ENCODE data around the gene ZNF487. TPM values are rescaled to one million over a fixed set of nuclear protein-coding genes. Genes with fewer than 3 reads are reported as not detected.

ZNF487 gene
- total and polyA plus RNA-seq, 10 of the 15 experiments (the other 5 are each of a cell fraction or from before 2014, with no cell fraction given): 0.74 to 2.1 (median 1.1) TPM

DNA sequence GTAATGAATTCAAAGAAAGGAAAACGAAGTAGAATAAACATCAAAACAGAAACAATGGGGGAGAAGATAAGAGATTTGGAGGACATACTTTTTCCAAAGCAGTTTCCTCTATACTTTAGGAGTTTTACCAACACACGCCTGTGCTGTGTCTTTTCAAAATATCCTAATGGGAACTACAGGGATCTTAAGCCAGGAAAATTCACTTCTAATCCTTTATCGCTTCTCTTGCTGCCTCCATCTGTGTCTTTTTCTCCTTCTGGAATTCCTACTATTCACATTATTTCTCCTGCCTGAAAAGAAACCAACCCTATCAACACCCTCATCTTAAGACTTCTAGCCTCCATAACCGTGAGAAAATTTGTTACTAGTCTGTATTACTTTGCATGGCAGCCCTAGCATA is 34.7 kb upstream of the ZNF487 start:
- intact Hi-C loops (cut with micrococcal nuclease; ENCODE audit: unreplicated experiment) (no loop called here), in situ Hi-C loops (cut with MboI) (loop anchor here (10.0 to 25.0 kb wide), 4 partner anchors 265 to 1563 kb away; partner anchors contain the start of genes CSGALNACT2 and ZNF33B)
- Histone ChIP-seq H3K36me3 (ENCODE audit: control insufficient read depth in 2 of 2, insufficient read depth in 2 of 2, low read length in 1 of 2) (peaks cover 0 to 13% of the 10 kb centered on the region in 2 experiments; a peak in 3 of 4 replicates), H3K27ac (ENCODE audit: control insufficient read depth, insufficient read depth) (no peak overlapping the region), H3K27me3 (replicated peaks in 1 of 2; ENCODE audit: control insufficient read depth in 2 of 2, insufficient read depth in 2 of 2, low read length in 1 of 2) (no peaks in the 10 kb centered on the region), H3K9ac (ENCODE audit: control insufficient read depth, insufficient read depth, low read length) (peak overlapping the region; percentile 10; the same call in 1 of the 2 replicates), H3K9me3 (replicated peaks; ENCODE audit: control insufficient read depth, insufficient read depth, low read length) (no peaks in the 10 kb centered on the region), H3K4me2 (ENCODE audit: control insufficient read depth, insufficient read depth) (peak overlapping the region; percentile 76), H4K20me1 (ENCODE audit: control insufficient read depth, insufficient read depth) (peaks cover 13% of the 10 kb centered on the region), H3K4me3 (peak overlapping the region; percentile 98), H3K4me1 (ENCODE audit: control insufficient read depth, insufficient read depth, low read length) (peaks cover 29% of the 10 kb centered on the region), H2AFZ (ENCODE audit: control insufficient read depth, low read depth, low read length) (no peak overlapping the region), H3K79me2 (ENCODE audit: control insufficient read depth, insufficient read depth, low read length) (peaks cover 100% of the 10 kb centered on the region)
- ChIA-PET SMC1A (ENCODE audit: uncharacterized antibody, unreplicated experiment) (interaction anchor here (1.8 kb wide), 1 partner anchor 51 kb away, joined by 10 read pairs; no protein-coding TSS in a partner anchor), CTCF (no interaction called here), POLR2A (no interaction called here), RAD21 (ENCODE audit: unreplicated experiment) (no interaction called here)
- FAIRE-seq: no peak
- BruUV-seq (replicated peaks): no TSS peak
- WGBS (ENCODE audit: insufficient coverage, insufficient replicate concordance, low lambda C conversion rate, missing lambda C conversion rate): 22% methylated on average over 4 of the region's 4 CpGs
- ATAC-seq: no peak
- no peak for DNase-seq (ENCODE audit: low read depth, low spot score)
- TF ChIP-seq, protein P1, sequence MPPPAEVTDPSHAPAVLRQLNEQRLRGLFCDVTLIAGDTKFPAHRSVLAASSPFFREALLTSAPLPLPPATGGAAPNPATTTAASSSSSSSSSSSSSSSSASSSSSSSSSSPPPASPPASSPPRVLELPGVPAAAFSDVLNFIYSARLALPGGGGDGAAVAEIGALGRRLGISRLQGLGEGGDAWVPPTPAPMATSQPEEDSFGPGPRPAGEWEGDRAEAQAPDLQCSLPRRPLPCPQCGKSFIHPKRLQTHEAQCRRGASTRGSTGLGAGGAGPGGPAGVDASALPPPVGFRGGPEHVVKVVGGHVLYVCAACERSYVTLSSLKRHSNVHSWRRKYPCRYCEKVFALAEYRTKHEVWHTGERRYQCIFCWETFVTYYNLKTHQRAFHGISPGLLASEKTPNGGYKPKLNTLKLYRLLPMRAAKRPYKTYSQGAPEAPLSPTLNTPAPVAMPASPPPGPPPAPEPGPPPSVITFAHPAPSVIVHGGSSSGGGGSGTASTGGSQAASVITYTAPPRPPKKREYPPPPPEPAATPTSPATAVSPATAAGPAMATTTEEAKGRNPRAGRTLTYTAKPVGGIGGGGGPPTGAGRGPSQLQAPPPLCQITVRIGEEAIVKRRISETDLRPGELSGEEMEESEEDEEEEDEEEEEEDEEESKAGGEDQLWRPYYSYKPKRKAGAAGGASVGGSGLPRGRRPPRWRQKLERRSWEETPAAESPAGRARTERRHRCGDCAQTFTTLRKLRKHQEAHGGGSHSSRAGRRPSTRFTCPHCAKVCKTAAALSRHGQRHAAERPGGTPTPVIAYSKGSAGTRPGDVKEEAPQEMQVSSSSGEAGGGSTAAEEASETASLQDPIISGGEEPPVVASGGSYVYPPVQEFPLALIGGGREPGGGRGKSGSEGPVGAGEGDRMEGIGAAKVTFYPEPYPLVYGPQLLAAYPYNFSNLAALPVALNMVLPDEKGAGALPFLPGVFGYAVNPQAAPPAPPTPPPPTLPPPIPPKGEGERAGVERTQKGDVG (CRISPR knock-in tag; IDR thresholded peaks at IDR 0.05): no peak
- TF ChIP-seq RUNX3 (IDR thresholded peaks at IDR 0.05; ENCODE audit: low read length) (no peak), ESRRA (IDR thresholded peaks at IDR 0.05; ENCODE audit: low read length) (no peak), ZNF384 (IDR thresholded peaks at IDR 0.05; ENCODE audit: borderline replicate concordance, low read depth, low read length) (no peak), ZNF274 (IDR thresholded peaks at IDR 0.05; ENCODE audit: insufficient read depth, insufficient read length) (no peak), TCF7 (IDR thresholded peaks at IDR 0.05; ENCODE audit: borderline replicate concordance) (no peak), BHLHE40 (IDR thresholded peaks at IDR 0.05; ENCODE audit: borderline replicate concordance in 1 of 2, low read depth in 2 of 2, low read length in 1 of 2) (no peak)
- TF ChIP-seq, protein P2, sequence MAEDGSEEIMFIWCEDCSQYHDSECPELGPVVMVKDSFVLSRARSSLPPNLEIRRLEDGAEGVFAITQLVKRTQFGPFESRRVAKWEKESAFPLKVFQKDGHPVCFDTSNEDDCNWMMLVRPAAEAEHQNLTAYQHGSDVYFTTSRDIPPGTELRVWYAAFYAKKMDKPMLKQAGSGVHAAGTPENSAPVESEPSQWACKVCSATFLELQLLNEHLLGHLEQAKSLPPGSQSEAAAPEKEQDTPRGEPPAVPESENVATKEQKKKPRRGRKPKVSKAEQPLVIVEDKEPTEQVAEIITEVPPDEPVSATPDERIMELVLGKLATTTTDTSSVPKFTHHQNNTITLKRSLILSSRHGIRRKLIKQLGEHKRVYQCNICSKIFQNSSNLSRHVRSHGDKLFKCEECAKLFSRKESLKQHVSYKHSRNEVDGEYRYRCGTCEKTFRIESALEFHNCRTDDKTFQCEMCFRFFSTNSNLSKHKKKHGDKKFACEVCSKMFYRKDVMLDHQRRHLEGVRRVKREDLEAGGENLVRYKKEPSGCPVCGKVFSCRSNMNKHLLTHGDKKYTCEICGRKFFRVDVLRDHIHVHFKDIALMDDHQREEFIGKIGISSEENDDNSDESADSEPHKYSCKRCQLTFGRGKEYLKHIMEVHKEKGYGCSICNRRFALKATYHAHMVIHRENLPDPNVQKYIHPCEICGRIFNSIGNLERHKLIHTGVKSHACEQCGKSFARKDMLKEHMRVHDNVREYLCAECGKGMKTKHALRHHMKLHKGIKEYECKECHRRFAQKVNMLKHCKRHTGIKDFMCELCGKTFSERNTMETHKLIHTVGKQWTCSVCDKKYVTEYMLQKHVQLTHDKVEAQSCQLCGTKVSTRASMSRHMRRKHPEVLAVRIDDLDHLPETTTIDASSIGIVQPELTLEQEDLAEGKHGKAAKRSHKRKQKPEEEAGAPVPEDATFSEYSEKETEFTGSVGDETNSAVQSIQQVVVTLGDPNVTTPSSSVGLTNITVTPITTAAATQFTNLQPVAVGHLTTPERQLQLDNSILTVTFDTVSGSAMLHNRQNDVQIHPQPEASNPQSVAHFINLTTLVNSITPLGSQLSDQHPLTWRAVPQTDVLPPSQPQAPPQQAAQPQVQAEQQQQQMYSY (CRISPR knock-in tag; IDR thresholded peaks at IDR 0.05): no peak
- TF ChIP-seq, protein P3, sequence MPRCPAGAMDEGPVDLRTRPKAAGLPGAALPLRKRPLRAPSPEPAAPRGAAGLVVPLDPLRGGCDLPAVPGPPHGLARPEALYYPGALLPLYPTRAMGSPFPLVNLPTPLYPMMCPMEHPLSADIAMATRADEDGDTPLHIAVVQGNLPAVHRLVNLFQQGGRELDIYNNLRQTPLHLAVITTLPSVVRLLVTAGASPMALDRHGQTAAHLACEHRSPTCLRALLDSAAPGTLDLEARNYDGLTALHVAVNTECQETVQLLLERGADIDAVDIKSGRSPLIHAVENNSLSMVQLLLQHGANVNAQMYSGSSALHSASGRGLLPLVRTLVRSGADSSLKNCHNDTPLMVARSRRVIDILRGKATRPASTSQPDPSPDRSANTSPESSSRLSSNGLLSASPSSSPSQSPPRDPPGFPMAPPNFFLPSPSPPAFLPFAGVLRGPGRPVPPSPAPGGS (IDR thresholded peaks at IDR 0.05; ENCODE audit: borderline replicate concordance, insufficient read depth, low read depth, low read length, poor library complexity, severe bottlenecking): no peak
- TF ChIP-seq, protein P4, sequence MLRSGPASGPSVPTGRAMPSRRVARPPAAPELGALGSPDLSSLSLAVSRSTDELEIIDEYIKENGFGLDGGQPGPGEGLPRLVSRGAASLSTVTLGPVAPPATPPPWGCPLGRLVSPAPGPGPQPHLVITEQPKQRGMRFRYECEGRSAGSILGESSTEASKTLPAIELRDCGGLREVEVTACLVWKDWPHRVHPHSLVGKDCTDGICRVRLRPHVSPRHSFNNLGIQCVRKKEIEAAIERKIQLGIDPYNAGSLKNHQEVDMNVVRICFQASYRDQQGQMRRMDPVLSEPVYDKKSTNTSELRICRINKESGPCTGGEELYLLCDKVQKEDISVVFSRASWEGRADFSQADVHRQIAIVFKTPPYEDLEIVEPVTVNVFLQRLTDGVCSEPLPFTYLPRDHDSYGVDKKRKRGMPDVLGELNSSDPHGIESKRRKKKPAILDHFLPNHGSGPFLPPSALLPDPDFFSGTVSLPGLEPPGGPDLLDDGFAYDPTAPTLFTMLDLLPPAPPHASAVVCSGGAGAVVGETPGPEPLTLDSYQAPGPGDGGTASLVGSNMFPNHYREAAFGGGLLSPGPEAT (IDR thresholded peaks at IDR 0.05; ENCODE audit: low read depth): no peak

Measured in GM12878 (cell line).